Thoracic aorta (tissue), 2 donors: ENCODE data around the gene PLEKHM2. TPM values are rescaled to one million over a fixed set of nuclear protein-coding genes. Genes with fewer than 3 reads are reported as not detected.

Experiments used
- ATAC-seq: fragments of 150-250 bp; one replicate; pipeline ENCODE4 v1.8.0; 2017; ENCODE audit warnings: low read depth; ENCODE audit not compliant: insufficient number of reproducible peaks, low FRiP score
- DNase-seq: peaks from one replicate; pipeline ENCODE4 v3.0.0-alpha.2; 2020; ENCODE audit warnings: low spot score
- H3K27ac ChIP-seq, 2 donors: fragments of 200-600 bp; sonication (generic); 1 replicate in 1 of 2; 2 replicates in 1 of 2; pipeline ENCODE4 v1.5.1; 2016; ENCODE audit warnings: mild to moderate bottlenecking in 2 of 2, moderate library complexity in 2 of 2
- H3K27me3 ChIP-seq: fragments of 200-600 bp; sonication (generic); replicated peaks from 2 replicates; pipeline ENCODE4 v1.6.0; 2016; ENCODE audit warnings: mild to moderate bottlenecking; ENCODE audit not compliant: insufficient read depth
- H3K36me3 ChIP-seq: fragments of 200-600 bp; sonication (generic); one replicate; pipeline ENCODE4 v1.5.1; 2016
- H3K4me1 ChIP-seq, 2 donors: fragments of 200-600 bp; sonication (generic); 1 replicate in 1 of 2; 2 replicates in 1 of 2; pipeline versions ENCODE4 v1.5.1 to v1.6.0; 2016; ENCODE audit warnings: low read depth in 2 of 2, mild to moderate bottlenecking in 1 of 2; ENCODE audit not compliant: control insufficient read depth in 1 of 2
- H3K4me3 ChIP-seq: fragments of 200-600 bp; sonication (generic); 2 replicates; pipeline ENCODE4 v1.5.1; 2016; ENCODE audit warnings: mild to moderate bottlenecking
- H3K9me3 ChIP-seq: fragments of 200-600 bp; sonication (generic); 2 replicates; pipeline ENCODE4 v1.5.1; 2016
- total RNA-seq, 2 donors: library from RNA; depleted of rRNA; stranded (reverse); fragments of >200 nt; gene quantifications; one replicate each; pipeline versions ENCODE4 v1.1.0 to v1.2.3, GENCODE V29; 2016
- TF ChIP-seq, protein P1 (sequence below): fragments of 200-600 bp; sonication (generic); IDR thresholded peaks from one replicate; pipeline ENCODE4 v1.5.1; 2019; ENCODE audit warnings: antibody characterized with exemption

The PLEKHM2 gene
- total RNA-seq, 2 donors from 2014 or later, result 53.7 to 74.6 TPM

DNA sequence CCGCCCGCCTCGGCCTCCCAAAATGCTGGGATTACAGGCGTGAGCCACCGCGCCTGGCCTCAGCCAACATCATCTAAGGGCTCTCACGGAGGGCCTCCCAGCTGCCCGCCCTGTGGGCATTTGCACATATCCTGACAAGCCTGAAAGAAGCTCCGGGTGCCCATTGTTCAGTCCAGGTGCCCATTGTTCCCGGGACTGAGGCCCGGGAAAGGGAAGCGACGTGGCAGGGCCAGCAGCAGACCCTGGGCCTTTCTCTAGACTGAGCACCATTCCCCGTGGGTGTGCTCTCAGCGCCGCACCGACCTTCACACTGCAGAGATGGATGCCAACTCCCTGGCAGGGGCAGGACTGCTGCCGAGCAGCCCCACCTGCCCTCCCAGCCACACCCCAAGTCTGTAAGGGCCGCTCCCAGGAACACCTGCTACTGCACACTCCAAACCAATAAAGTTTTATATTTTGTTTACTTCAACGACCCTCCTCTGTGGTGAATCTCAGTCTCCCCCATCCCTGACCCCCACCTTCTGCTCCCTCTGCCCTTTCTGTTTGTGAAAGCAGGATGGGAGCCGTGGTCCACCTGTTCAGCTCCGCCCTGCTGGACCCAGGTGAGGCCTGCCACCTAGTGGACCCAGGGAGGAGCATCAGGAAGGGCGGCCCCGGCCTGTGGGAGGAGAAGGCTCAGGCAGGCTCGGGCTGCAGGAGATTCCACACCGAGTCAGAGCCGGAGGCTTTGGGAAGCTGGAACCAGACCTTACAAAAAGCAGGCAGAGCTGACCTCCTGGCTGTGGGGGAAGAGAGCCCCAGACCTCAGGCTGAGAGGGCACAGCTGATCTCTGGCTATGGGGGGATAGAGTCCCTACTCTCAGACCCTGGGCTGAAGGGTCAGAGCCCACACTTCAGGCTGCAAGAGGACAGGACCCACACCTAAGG, 57.1 kb downstream of the PLEKHM2 start:
- TF ChIP-seq, protein P1, sequence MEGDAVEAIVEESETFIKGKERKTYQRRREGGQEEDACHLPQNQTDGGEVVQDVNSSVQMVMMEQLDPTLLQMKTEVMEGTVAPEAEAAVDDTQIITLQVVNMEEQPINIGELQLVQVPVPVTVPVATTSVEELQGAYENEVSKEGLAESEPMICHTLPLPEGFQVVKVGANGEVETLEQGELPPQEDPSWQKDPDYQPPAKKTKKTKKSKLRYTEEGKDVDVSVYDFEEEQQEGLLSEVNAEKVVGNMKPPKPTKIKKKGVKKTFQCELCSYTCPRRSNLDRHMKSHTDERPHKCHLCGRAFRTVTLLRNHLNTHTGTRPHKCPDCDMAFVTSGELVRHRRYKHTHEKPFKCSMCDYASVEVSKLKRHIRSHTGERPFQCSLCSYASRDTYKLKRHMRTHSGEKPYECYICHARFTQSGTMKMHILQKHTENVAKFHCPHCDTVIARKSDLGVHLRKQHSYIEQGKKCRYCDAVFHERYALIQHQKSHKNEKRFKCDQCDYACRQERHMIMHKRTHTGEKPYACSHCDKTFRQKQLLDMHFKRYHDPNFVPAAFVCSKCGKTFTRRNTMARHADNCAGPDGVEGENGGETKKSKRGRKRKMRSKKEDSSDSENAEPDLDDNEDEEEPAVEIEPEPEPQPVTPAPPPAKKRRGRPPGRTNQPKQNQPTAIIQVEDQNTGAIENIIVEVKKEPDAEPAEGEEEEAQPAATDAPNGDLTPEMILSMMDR, result peak; percentile 78
- Histone ChIP-seq H3K4me1 (peaks cover 13 to 51% of the 10 kb centered on the region in 2 donors), H3K9me3 (no peaks in the 10 kb centered on the region), H3K4me3 (no peak overlapping the region), H3K27me3 (no peaks in the 10 kb centered on the region), H3K36me3 (peaks cover 6% of the 10 kb centered on the region), H3K27ac (peak overlapping the region; percentile 14 to 25)
- ATAC-seq (no peak), DNase-seq (no peak)

DNA sequence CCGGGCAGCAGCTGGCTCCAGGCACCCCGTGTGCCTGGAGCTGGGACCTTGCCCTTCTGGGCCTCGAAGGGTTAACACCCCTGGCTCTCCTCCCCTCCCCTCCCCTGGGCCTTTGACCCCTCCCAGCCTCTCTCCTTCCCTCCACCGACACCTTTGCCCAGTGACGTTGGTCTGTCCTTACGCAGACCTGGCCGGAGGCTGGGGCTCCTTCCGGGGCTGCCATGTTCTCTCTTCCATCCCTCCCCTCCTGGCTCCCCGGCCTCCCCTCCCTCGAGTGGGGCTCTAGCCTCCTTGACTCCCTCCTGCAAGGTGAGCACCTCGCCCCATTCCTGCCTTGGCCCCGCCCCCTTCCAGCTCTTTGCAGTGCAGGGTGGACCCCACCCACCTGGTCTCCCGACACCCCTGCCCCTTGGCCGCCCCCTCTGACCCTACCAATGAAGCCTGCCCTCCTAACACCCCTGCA, 58.2 kb downstream of the PLEKHM2 start, which contains the start of gene TMEM82:
Gene TMEM82 (plus strand): TSS at position 161 of the 463 bp plus-strand sequence. CDS start 61 bp downstream, at position 222.
- no peak for ATAC-seq
- Histone ChIP-seq H3K36me3 (peaks cover 6% of the 10 kb centered on the region), H3K27me3 (no peaks in the 10 kb centered on the region), H3K4me1 (peaks cover 13 to 51% of the 10 kb centered on the region in 2 donors), H3K4me3 (no peak within 1 kb of the TSS), H3K9me3 (no peaks in the 10 kb centered on the region), H3K27ac (peak within 1 kb of the TSS; percentile 25 to 35)
- no peak for DNase-seq
- TF ChIP-seq, protein P1, result no peak

DNA sequence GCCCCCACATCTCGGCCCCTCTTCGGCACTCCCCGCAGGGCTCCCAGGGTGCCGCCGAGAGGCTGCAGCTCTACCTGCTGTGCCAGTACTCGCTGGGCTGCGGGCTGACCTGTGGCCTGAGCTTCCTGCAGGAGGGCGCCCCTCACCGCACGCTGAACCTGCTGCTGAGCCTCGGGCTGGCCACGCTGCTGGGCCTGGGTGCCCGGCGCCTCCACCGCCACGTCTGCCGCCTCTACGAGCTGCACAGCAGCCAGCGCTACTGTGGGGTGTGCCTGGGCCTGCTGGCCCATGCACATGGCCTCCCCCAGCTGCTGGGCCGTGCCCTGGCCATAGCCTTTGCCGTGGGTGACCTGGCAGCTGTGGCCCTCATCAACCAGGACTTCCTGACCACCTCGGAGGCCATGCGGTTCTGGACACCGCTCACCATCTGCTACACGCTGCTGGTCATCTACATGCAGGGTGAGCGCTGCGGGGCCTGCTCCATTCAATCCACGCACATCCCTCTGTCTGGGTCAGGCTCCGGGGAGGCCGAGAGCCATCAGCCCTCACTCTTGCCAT, 60.1 kb downstream of the PLEKHM2 start:
- H3K27me3 ChIP-seq, result no peaks in the 10 kb centered on the region
- DNase-seq (no peak), ATAC-seq (no peak)
- H3K4me1 ChIP-seq, result peaks cover 26 to 55% of the 10 kb centered on the region in 2 donors
- TF ChIP-seq, protein P1, result no peak
- no peak overlapping the region for H3K4me3 ChIP-seq
- peak overlapping the region in 1 of 2 donors; percentile 93 for H3K27ac ChIP-seq
- peaks cover 6% of the 10 kb centered on the region for H3K36me3 ChIP-seq
- H3K9me3 ChIP-seq, result no peaks in the 10 kb centered on the region

DNA sequence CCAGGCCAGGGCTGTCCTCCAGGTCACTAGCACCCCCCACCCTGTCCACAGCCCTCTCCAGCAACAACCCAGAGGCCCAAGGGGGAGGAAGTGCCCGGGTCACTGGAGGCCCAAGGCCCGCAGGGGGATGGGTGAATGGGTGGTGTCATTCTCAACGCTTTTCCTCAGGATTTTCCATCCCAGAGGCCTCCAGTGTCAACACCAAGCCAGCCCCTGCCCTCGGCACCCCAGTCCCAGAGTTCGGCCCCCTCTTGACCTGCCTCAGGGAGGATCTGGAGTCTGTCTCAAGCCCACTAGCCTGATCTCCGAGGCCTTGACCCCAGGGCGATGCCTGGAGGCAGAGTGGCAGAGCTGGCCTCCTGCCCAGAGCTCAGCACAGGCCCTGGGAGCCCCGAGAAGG, 63.3 kb downstream of the PLEKHM2 start:
- TF ChIP-seq, protein P1, result no peak
- no peaks in the 10 kb centered on the region for H3K36me3 ChIP-seq
- no peak for ATAC-seq
- peaks cover 46 to 66% of the 10 kb centered on the region in 2 donors for H3K4me1 ChIP-seq
- H3K9me3 ChIP-seq, result no peaks in the 10 kb centered on the region
- H3K27ac ChIP-seq, result peak overlapping the region; percentile 93 to 99
- no peaks in the 10 kb centered on the region for H3K27me3 ChIP-seq
- H3K4me3 ChIP-seq, result peak overlapping the region; percentile 67
- DNase-seq, result no peak

DNA sequence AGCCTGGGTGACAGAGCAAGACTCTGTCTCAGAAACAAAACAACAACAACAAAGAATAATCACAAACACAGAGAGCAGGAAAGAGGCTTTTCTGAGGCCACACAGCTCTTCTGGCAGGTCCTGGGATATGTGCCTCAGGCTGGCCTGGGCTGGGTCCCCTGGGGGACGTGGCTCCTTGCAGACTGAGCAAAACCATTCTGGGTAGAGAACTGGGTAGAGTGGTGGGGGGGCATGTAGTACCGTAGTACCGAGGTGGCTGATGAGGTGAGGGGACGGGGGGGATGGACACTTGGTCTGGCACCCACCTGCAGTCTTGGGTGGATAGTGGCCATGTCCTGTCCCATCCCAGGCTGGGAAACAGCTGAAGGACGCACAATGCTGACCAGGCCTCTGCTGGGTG, 64.1 kb downstream of the PLEKHM2 start:
- DNase-seq, result no peak
- H3K27me3 ChIP-seq, result no peaks in the 10 kb centered on the region
- no peak for ATAC-seq
- H3K4me3 ChIP-seq, result peak overlapping the region; percentile 67
- H3K4me1 ChIP-seq, result peaks cover 46 to 68% of the 10 kb centered on the region in 2 donors
- no peaks in the 10 kb centered on the region for H3K9me3 ChIP-seq
- H3K36me3 ChIP-seq, result no peaks in the 10 kb centered on the region
- H3K27ac ChIP-seq, result peak overlapping the region; percentile 93 to 99
- TF ChIP-seq, protein P1, result no peak
